ENCODE results near the gene MED17.

Gene MED17

GRCh38 chr11:93817426-93818348 is 33.6 kb downstream of the MED17 start:
- DNase-seq (ENCODE audit: low read depth in 2 of 2), result no peak

GRCh38 chr11:93819966-93820695 is 36.0 kb downstream of the MED17 start:
- DNase-seq (ENCODE audit: low read depth in 2 of 2), result no peak

- DNase-seq (ENCODE audit: low read depth in 2 of 2), result no peak
Measured at GRCh38 chr11:93820847-93821246, 36.8 kb downstream of the MED17 start.

- DNase-seq (ENCODE audit: low read depth in 2 of 2), result no peak
Measured at GRCh38 chr11:93821617-93822016, 37.5 kb downstream of the MED17 start.

- DNase-seq (ENCODE audit: low read depth in 2 of 2), result no peak
Measured at GRCh38 chr11:93822359-93822758, 38.3 kb downstream of the MED17 start.

- no peak for DNase-seq (ENCODE audit: low read depth in 2 of 2)
Measured at GRCh38 chr11:93823210-93823609, 39.1 kb downstream of the MED17 start.

GRCh38 chr11:93827363-93827762 is 43.3 kb downstream of the MED17 start:
- DNase-seq (ENCODE audit: low read depth in 2 of 2), result no peak

- DNase-seq (ENCODE audit: low read depth in 2 of 2), result no peak
Measured at GRCh38 chr11:93829598-93829997, 45.5 kb downstream of the MED17 start.

GRCh38 chr11:93831343-93832127 is 47.5 kb downstream of the MED17 start:
- DNase-seq (ENCODE audit: low read depth in 2 of 2), result no peak

GRCh38 chr11:93832780-93833179 is 48.7 kb downstream of the MED17 start:
- no peak for DNase-seq (ENCODE audit: low read depth in 2 of 2)

GRCh38 chr11:93838967-93839366 is 54.9 kb downstream of the MED17 start:
- DNase-seq (ENCODE audit: low read depth in 2 of 2), result no peak

- DNase-seq (ENCODE audit: low read depth in 2 of 2), result no peak
Measured at GRCh38 chr11:93840180-93840579, 56.1 kb downstream of the MED17 start.

- no peak for DNase-seq (ENCODE audit: low read depth in 2 of 2)
Measured at GRCh38 chr11:93840981-93841380, 56.9 kb downstream of the MED17 start.

- no peak for DNase-seq (ENCODE audit: low read depth in 2 of 2)
Measured at GRCh38 chr11:93841446-93841845, 57.4 kb downstream of the MED17 start.

- no peak for DNase-seq (ENCODE audit: low read depth in 2 of 2)
Measured at GRCh38 chr11:93842034-93842433, 58.0 kb downstream of the MED17 start.

- no peak for DNase-seq (ENCODE audit: low read depth in 2 of 2)
Measured at GRCh38 chr11:93842461-93842860, 58.4 kb downstream of the MED17 start.

- no peak for DNase-seq (ENCODE audit: low read depth in 2 of 2)
Measured at GRCh38 chr11:93843906-93844305, 59.8 kb downstream of the MED17 start.

- no peak for DNase-seq (ENCODE audit: low read depth in 2 of 2)
Measured at GRCh38 chr11:93844568-93844967, 60.5 kb downstream of the MED17 start.

- no peak for DNase-seq (ENCODE audit: low read depth in 2 of 2)
Measured at GRCh38 chr11:93845181-93846092, 61.4 kb downstream of the MED17 start.

- no peak for DNase-seq (ENCODE audit: low read depth in 2 of 2)
Measured at GRCh38 chr11:93846411-93846810, 62.3 kb downstream of the MED17 start.

- no peak for DNase-seq (ENCODE audit: low read depth in 2 of 2)
Measured at GRCh38 chr11:93849201-93849600, 65.1 kb downstream of the MED17 start.
